ENCODE measurements around the gene RAB36. TPM values are rescaled to one million over a fixed set of nuclear protein-coding genes. Genes with fewer than 3 reads are reported as not detected.
A peak's percentile ranks its signal among the peaks of the same experiment; 100 is the strongest.

Gene RAB36
- total RNA-seq, 1 donor from 2014 or later, result 0.47 TPM

DNA sequence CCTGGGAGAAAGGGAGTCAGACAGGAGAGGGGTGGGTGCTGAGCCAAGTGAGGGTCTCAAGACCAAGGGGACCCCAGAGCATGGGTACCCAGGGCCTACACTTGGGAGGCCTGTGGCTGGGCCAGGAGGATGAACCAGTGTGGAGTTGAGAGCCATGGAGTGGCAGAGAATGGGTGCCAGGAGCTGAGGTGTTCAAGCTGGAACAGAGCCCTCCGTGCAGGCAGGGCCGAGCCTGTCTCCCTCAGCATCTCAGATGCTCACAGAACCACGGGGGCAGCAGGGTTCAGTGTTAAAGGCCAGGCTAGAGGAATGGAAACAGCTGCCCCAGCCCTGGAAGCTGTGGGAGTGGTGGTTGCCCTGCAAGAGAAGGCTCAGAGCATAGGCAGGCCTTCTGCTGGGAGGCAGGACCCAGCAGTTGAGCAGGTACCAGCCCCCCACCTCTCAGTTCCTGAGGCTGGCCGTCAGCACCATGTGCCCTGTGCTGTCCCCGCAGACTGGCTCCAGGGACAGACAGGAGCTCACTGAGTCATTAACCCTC is 35.8 kb upstream of the RAB36 start:
- Histone ChIP-seq H3K4me3 (no peak overlapping the region), H3K9me3 (replicated peaks) (no peaks in the 10 kb centered on the region), H3K4me1 (peaks cover 35% of the 10 kb centered on the region), H3K27ac (replicated peaks) (no peak overlapping the region), H3K27me3 (ENCODE audit: low read depth) (no peaks in the 10 kb centered on the region), H3K36me3 (no peaks in the 10 kb centered on the region)
- TF ChIP-seq, protein P1, sequence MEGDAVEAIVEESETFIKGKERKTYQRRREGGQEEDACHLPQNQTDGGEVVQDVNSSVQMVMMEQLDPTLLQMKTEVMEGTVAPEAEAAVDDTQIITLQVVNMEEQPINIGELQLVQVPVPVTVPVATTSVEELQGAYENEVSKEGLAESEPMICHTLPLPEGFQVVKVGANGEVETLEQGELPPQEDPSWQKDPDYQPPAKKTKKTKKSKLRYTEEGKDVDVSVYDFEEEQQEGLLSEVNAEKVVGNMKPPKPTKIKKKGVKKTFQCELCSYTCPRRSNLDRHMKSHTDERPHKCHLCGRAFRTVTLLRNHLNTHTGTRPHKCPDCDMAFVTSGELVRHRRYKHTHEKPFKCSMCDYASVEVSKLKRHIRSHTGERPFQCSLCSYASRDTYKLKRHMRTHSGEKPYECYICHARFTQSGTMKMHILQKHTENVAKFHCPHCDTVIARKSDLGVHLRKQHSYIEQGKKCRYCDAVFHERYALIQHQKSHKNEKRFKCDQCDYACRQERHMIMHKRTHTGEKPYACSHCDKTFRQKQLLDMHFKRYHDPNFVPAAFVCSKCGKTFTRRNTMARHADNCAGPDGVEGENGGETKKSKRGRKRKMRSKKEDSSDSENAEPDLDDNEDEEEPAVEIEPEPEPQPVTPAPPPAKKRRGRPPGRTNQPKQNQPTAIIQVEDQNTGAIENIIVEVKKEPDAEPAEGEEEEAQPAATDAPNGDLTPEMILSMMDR (IDR thresholded peaks at IDR 0.05; ENCODE audit: borderline replicate concordance), result no peak
- intact Hi-C loops (cut with micrococcal nuclease), result no loop called here
- DNase-seq, result no peak

DNA sequence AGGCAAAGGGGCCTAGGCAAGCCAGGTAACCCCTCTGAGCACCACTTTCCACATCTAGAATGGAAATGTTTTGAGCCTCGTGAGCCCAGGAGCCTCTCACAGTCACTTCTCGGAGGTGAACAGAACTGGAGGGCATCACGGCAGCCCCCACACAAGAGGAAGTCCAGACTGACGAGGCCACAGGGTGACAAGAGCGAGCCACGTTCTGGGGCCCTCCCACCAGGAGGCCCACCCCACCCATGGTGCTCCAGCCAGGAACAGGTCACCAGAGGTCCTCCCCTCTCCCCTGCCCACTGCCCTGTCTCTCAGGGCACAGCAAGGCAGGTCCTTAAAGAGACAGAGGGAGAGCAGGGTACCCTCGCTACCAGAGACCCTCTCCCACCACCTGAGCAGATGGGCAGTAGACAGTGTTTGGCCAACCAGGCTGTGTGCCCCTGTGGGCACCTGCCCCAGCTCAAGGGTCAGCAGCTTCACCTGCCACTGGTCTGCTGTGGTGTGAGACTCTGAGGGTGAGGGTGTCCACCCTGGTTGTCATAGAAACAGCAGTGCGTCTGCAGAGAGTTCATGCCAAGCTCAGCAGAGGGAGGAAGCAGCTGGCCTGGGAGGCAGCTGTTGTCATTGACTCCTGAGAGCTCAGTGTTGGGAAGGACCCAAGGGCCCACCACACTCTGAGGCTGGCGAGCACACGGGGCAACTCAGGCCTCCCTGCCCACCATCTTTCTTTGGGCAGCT is 34.9 kb upstream of the RAB36 start:
- intact Hi-C loops (cut with micrococcal nuclease), result no loop called here
- H3K9me3 ChIP-seq (replicated peaks), result no peaks in the 10 kb centered on the region
- H3K4me1 ChIP-seq, result peaks cover 35% of the 10 kb centered on the region
- DNase-seq, result no peak
- H3K4me3 ChIP-seq, result no peak overlapping the region
- no peaks in the 10 kb centered on the region for H3K36me3 ChIP-seq
- no peaks in the 10 kb centered on the region for H3K27me3 ChIP-seq (ENCODE audit: low read depth)
- H3K27ac ChIP-seq (replicated peaks), result no peak overlapping the region
- TF ChIP-seq, protein P1 (IDR thresholded peaks at IDR 0.05; ENCODE audit: borderline replicate concordance), result no peak

DNA sequence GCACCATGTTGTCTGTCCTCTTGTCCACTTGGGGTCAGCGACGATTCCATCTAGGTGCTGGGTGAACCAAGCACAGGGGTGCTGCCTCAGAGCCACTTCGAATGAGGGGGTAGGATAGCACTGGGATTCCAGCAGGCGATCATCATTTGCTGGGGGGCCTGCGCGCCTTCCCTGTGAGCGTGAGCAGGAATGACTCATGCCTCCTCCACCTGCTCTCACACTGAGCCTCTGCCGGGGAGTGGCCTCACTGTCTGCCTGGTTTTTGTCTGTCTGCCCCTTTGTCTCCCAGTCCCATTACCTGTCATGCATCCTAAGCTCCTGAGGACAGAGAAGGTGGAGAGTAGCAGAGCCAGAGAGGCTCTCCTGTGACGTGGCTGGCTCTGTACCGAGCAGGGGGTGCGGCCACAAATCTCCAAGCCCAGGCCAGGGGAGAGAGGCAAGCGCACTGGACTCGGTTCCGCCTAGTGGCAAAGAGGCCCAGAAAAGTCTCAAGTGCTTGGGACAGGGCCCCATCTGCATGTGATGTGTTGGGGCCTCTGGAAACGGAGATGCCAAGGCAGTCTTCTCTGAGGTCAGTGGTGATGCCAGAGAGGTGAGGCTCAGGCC is 34.3 kb upstream of the RAB36 start:
- no peak overlapping the region for H3K4me3 ChIP-seq
- H3K27ac ChIP-seq (replicated peaks), result no peak overlapping the region
- TF ChIP-seq, protein P1 (IDR thresholded peaks at IDR 0.05; ENCODE audit: borderline replicate concordance), result no peak
- H3K27me3 ChIP-seq (ENCODE audit: low read depth), result no peaks in the 10 kb centered on the region
- no peaks in the 10 kb centered on the region for H3K36me3 ChIP-seq
- no peaks in the 10 kb centered on the region for H3K9me3 ChIP-seq (replicated peaks)
- peaks cover 33% of the 10 kb centered on the region for H3K4me1 ChIP-seq
- DNase-seq, result no peak
- intact Hi-C loops (cut with micrococcal nuclease), result no loop called here

DNA sequence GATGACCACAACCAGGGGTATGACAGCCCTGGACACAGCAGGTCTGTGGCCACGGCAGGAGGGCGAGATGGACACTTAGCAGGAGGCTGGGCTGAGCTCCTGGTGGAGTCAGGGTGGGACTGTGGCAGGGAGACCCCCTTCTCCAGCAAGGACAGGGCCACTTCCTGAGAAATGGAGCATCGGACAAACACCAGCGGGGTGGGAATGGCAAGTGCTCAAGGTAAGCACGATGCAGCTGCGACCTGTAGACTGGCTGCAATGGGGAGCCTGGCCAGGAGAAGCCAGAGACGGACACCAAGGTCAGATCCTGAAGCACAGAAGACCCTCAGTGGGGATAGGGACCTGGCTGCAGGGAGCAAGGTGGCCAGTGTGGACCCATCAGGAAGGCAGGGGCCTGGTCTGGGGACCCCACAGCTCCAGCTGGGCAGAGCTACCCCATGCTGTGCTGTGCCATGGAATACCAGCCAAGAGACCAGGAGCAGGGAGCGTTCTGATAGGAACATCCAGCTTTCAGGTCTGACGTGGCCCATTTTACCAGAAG is 32.7 kb upstream of the RAB36 start:
- peaks cover 17% of the 10 kb centered on the region for H3K4me1 ChIP-seq
- no peak overlapping the region for H3K27ac ChIP-seq (replicated peaks)
- DNase-seq, result no peak
- no peaks in the 10 kb centered on the region for H3K36me3 ChIP-seq
- H3K9me3 ChIP-seq (replicated peaks), result no peaks in the 10 kb centered on the region
- intact Hi-C loops (cut with micrococcal nuclease), result no loop called here
- TF ChIP-seq, protein P1 (IDR thresholded peaks at IDR 0.05; ENCODE audit: borderline replicate concordance), result no peak
- no peaks in the 10 kb centered on the region for H3K27me3 ChIP-seq (ENCODE audit: low read depth)
- H3K4me3 ChIP-seq, result no peak overlapping the region

DNA sequence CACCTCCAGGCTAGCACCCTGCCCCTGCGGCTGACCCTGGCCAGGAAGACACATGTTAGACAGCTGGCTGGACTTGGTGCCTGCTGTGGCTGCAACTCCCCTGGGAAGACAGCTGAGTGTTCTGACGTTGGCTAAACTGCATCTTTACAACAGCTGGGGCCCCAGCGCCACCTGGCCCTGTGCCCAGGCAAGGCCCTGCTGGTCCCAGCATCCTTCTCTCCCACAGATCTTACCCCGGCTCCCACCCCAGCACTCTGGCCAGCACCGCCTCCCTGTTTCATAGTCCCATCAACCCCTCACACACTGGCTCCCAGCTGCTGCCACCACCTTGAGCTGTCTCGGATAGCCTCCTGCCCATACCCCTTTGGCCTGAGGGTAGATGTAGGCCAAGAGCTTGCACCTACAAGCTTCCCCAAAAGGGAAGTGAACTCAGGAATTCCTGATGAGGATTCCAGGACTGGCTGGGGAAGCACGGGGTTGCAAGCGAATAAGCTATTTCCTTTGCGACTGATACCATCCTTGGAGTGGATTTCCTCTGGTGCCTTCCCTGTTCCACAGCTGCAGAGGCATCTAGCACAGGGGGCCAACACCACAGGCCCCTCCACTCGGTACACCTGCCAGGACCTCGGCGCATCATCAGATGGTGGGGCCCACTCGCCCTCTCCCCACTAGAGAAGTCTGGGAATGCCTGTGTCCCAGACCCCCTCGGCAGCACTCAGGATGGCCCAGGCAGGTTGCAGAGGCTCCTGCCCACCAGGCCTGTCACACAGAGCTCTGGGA is 32.0 kb upstream of the RAB36 start:
- DNase-seq, result peak; percentile 29
- Histone ChIP-seq H3K27ac (replicated peaks) (no peak overlapping the region), H3K27me3 (ENCODE audit: low read depth) (no peaks in the 10 kb centered on the region), H3K4me1 (peaks cover 15% of the 10 kb centered on the region), H3K9me3 (replicated peaks) (no peaks in the 10 kb centered on the region), H3K36me3 (no peaks in the 10 kb centered on the region), H3K4me3 (no peak overlapping the region)
- intact Hi-C loops (cut with micrococcal nuclease), result no loop called here
- TF ChIP-seq, protein P1 (IDR thresholded peaks at IDR 0.05; ENCODE audit: borderline replicate concordance), result no peak
